NCI-H748 (cell line): ENCODE data around the gene SAMD14.

Experiments
- DNase-seq: peaks from one replicate; lab custom pipeline; 2025; ENCODE audit not compliant: unreplicated experiment; lab: John Stamatoyannopoulos, UW

Gene SAMD14

GRCh38 chr17:50113624-50114320, 16.2 kb downstream of the SAMD14 start:
- no peak for DNase-seq

- DNase-seq: no peak
Observed at GRCh38 chr17:50112694-50113093, 17.3 kb downstream of the SAMD14 start.

- DNase-seq: no peak
Observed at GRCh38 chr17:50111673-50112655, 18.0 kb downstream of the SAMD14 start.

GRCh38 chr17:50110591-50111349, 19.2 kb downstream of the SAMD14 start:
- no peak for DNase-seq

GRCh38 chr17:50109785-50110184, 20.2 kb downstream of the SAMD14 start:
- DNase-seq: no peak

- DNase-seq: no peak
Observed at GRCh38 chr17:50109207-50109606, 20.8 kb downstream of the SAMD14 start.

GRCh38 chr17:50108556-50108955, 21.4 kb downstream of the SAMD14 start:
- DNase-seq: no peak

- no peak for DNase-seq
Observed at GRCh38 chr17:50107790-50108414, 22.1 kb downstream of the SAMD14 start.

GRCh38 chr17:50106393-50107131, 23.4 kb downstream of the SAMD14 start:
- no peak for DNase-seq

GRCh38 chr17:50105811-50106210, 24.1 kb downstream of the SAMD14 start:
- no peak for DNase-seq

GRCh38 chr17:50103941-50104340, 26.0 kb downstream of the SAMD14 start:
- DNase-seq: no peak

GRCh38 chr17:50103252-50103651, 26.7 kb downstream of the SAMD14 start:
- DNase-seq: no peak

- DNase-seq: no peak
Observed at GRCh38 chr17:50102164-50102991, 27.6 kb downstream of the SAMD14 start.

GRCh38 chr17:50101346-50102163, 28.4 kb downstream of the SAMD14 start:
- DNase-seq: no peak

- DNase-seq: no peak
Observed at GRCh38 chr17:50100921-50101345, 29.0 kb downstream of the SAMD14 start.

GRCh38 chr17:50100480-50100883, 29.5 kb downstream of the SAMD14 start:
- no peak for DNase-seq

GRCh38 chr17:50099003-50099402, 31.0 kb downstream of the SAMD14 start:
- DNase-seq: no peak

- no peak for DNase-seq
Observed at GRCh38 chr17:50098583-50098982, 31.4 kb downstream of the SAMD14 start.
